B cell (primary cell): Measurements from ENCODE around the gene GJB2. TPM values are rescaled to one million over a fixed set of nuclear protein-coding genes. Genes with fewer than 3 reads are reported as not detected.

ENCODE experiments used
- ATAC-seq: fragments of 200-7000 bp; cut with Tn5 transposase; one replicate; pipeline ENCODE4 v1.10.0; 2021; ENCODE audit warnings: low read depth, mild to moderate bottlenecking, moderate number of reproducible peaks, moderate library complexity
- CTCF ChIA-PET: fragments of 350-600 bp; sonication (Branson Sonifier 250); formaldehyde crosslinking; loops from one replicate; lab custom pipeline; 2021; ENCODE audit warnings: antibody characterized with exemption, inconsistent platforms; lab: Charles Lee
- POLR2A ChIA-PET: fragments of 350-600 bp; sonication (Branson Sonifier 250); formaldehyde crosslinking; loops from one replicate; lab custom pipeline; 2021; ENCODE audit warnings: antibody characterized with exemption; lab: Charles Lee
- DNase-seq: peaks from one replicate; pipeline ENCODE4 v3.0.0; 2013
- H2AFZ ChIP-seq: 2 replicates; pipeline ENCODE4 v1.6.1; 2012; ENCODE audit warnings: mild to moderate bottlenecking, low read depth, low read length; ENCODE audit not compliant: insufficient read depth, poor library complexity, severe bottlenecking
- H3K27ac ChIP-seq, 2 donors: 1 replicate in 1 of 2; 2 replicates in 1 of 2; pipeline ENCODE4 v1.5.1; 2012 to 2013; ENCODE audit warnings: low read length in 2 of 2, mild to moderate bottlenecking in 2 of 2, moderate library complexity in 1 of 2
- H3K27me3 ChIP-seq, 4 experiments: fragments of 200-600 bp in 1 of 4; sonication (generic) in 1 of 4; replicated peaks in 1 of 4; 1 replicate in 2 of 4; 2 replicates in 2 of 4; pipeline versions ENCODE4 v1.6.1 to v1.7.0; 2013 to 2016; ENCODE audit warnings: low read length in 3 of 4, mild to moderate bottlenecking in 2 of 4, mixed read lengths in 1 of 4, moderate library complexity in 1 of 4; ENCODE audit not compliant: insufficient read depth in 4 of 4, control insufficient read depth in 3 of 4; ENCODE audit errors: control extremely low read depth in 1 of 4
- H3K36me3 ChIP-seq, 2 experiments: replicated peaks in 1 of 2; 1 replicate in 1 of 2; 2 replicates in 1 of 2; pipeline versions ENCODE4 v1.6.1 to v1.7.1; 2013; ENCODE audit warnings: low read length in 1 of 2; ENCODE audit not compliant: insufficient read depth in 2 of 2, control insufficient read depth in 1 of 2; ENCODE audit errors: control extremely low read depth in 1 of 2, extremely low read depth in 1 of 2
- H3K4me1 ChIP-seq, 2 donors: fragments of 200-600 bp in 1 of 2; sonication (generic) in 1 of 2; 1 replicate in 1 of 2; 2 replicates in 1 of 2; pipeline versions ENCODE4 v1.5.1 to v1.6.1; 2013 to 2017; ENCODE audit warnings: low read length in 2 of 2; ENCODE audit not compliant: control insufficient read depth in 2 of 2, insufficient read depth in 2 of 2
- H3K4me2 ChIP-seq: replicated peaks from 2 replicates; pipeline ENCODE3; 2012; ENCODE audit warnings: mild to moderate bottlenecking, low read depth, low read length; ENCODE audit not compliant: poor library complexity, severe bottlenecking
- H3K4me3 ChIP-seq, 5 experiments: fragments of 200-600 bp in 1 of 5; sonication (generic) in 1 of 5; 1 replicate in 3 of 5; 2 replicates in 2 of 5; pipeline versions ENCODE4 v1.5.1 to v1.7.0; 2011 to 2016; ENCODE audit warnings: low read length in 4 of 5, mild to moderate bottlenecking in 4 of 5, low read depth in 2 of 5, control low read depth in 1 of 5, moderate library complexity in 1 of 5; ENCODE audit not compliant: insufficient read depth in 1 of 5; ENCODE audit errors: control extremely low read depth in 1 of 5, extremely low read depth in 1 of 5
- H3K79me2 ChIP-seq: fragments of 200-600 bp; sonication (generic); one replicate; pipeline ENCODE4 v1.6.0; 2016; ENCODE audit warnings: low read length; ENCODE audit not compliant: control insufficient read depth, insufficient read depth
- H3K9ac ChIP-seq: fragments of 200-600 bp; sonication (generic); 2 replicates; pipeline ENCODE4 v1.6.1; 2017; ENCODE audit warnings: mild to moderate bottlenecking, low read length, moderate library complexity
- H3K9me3 ChIP-seq, 3 donors: one replicate each; pipeline versions ENCODE4 v1.6.1 to v1.7.1; 2013; ENCODE audit warnings: low read length in 2 of 3; ENCODE audit not compliant: control insufficient read depth in 2 of 3, insufficient read depth in 1 of 3; ENCODE audit errors: control extremely low read depth in 1 of 3
- H4K20me1 ChIP-seq: 2 replicates; pipeline ENCODE4 v1.6.0; 2012; ENCODE audit warnings: mild to moderate bottlenecking, low read length; ENCODE audit not compliant: insufficient read depth, control insufficient read depth, poor library complexity, severe bottlenecking
- H3K27ac Mint-ChIP-seq: one replicate; pipeline ENCODE4 v1.8.0; 2021; ENCODE audit warnings: mixed read lengths
- H3K27me3 Mint-ChIP-seq: one replicate; pipeline ENCODE4 v1.8.0; 2021; ENCODE audit warnings: mixed read lengths
- H3K4me1 Mint-ChIP-seq: one replicate; pipeline ENCODE4 v1.8.0; 2021; ENCODE audit warnings: mixed read lengths
- H3K4me3 Mint-ChIP-seq: one replicate; pipeline ENCODE4 v1.8.0; 2021; ENCODE audit warnings: mixed read lengths
- H3K9me3 Mint-ChIP-seq: one replicate; pipeline ENCODE4 v1.8.0; 2022; ENCODE audit warnings: mixed read lengths; ENCODE audit not compliant: insufficient read depth
- EZH2 ChIP-seq: IDR thresholded peaks from 2 replicates; pipeline ENCODE4 v1.6.1; 2012; ENCODE audit warnings: borderline replicate concordance, low read depth, mild to moderate bottlenecking, moderate library complexity, low read length; ENCODE audit not compliant: insufficient read depth, poor library complexity, severe bottlenecking
- WGBS: methylation state at CpG from one replicate; pipeline ENCODE4 v1.1.5; 2013; ENCODE audit warnings: missing lambda C conversion rate; ENCODE audit not compliant: insufficient coverage; 5-methylcytosine and 5-hydroxymethylcytosine counted together
- intact Hi-C: fragments of 100-400 bp; cut with micrococcal nuclease; formaldehyde crosslinking; loops from one replicate; pipeline ENCODE4 v1.10.0; 2022
- polyA plus RNA-seq: library from polyadenylated mRNA; depleted of rRNA; stranded (reverse); fragments of >200 nt; gene quantifications from 2 replicates; pipeline ENCODE4 v1.2.3, GENCODE V29; 2012
- total RNA-seq, 2 donors: library from RNA; stranded (reverse); fragments of 120-200 nt in 1 of 2; gene quantifications; 1 replicate in 1 of 2; 2 replicates in 1 of 2; pipeline versions ENCODE4 v1.2.3 to v1.2.4, GENCODE V29; 2013 to 2022
- TF ChIP-seq, protein P1 (sequence below): fragments of 200-600 bp; IDR thresholded peaks from one replicate; pipeline ENCODE4 v1.8.0; 2022; ENCODE audit warnings: antibody characterized with exemption, mild to moderate bottlenecking

Gene GJB2
- total and polyA plus RNA-seq, 2 donors (not counting 1 experiment from before 2014, with no cell fraction given): not detected

- Histone ChIP-seq H4K20me1 (peaks cover 4% of the 10 kb centered on the region), H3K27me3 (peaks cover 0 to 23% (median 7%) of the 10 kb centered on the region in 4 experiments), H3K36me3 (no peaks in the 10 kb centered on the region), H3K4me1 (peaks cover 2 to 6% of the 10 kb centered on the region in 2 donors), H3K79me2 (no peaks in the 10 kb centered on the region), H2AFZ (no peak overlapping the region), H3K4me3 (no peak overlapping the region), H3K9ac (no peak overlapping the region), H3K4me2 (no peak overlapping the region), H3K27ac (no peak overlapping the region), H3K9me3 (peaks cover 0 to 10% (median 0%) of the 10 kb centered on the region in 3 donors)
- TF ChIP-seq EZH2: no peak
- ChIA-PET CTCF (no interaction called here), POLR2A (no interaction called here)
- 80% methylated on average over 7 of the region's 7 CpGs for WGBS
- no peaks in the 10 kb centered on the region for H3K4me1 Mint-ChIP-seq
- DNase-seq: no peak
- H3K9me3 Mint-ChIP-seq: no peaks in the 10 kb centered on the region
- intact Hi-C loops: no loop called here
- no peak overlapping the region for H3K4me3 Mint-ChIP-seq
- H3K27me3 Mint-ChIP-seq: peaks cover 56% of the 10 kb centered on the region
- no peak for ATAC-seq
- H3K27ac Mint-ChIP-seq: no peak overlapping the region
Measured at GRCh38 chr13:20145521-20145920, 47.2 kb downstream of the GJB2 start.

DNA sequence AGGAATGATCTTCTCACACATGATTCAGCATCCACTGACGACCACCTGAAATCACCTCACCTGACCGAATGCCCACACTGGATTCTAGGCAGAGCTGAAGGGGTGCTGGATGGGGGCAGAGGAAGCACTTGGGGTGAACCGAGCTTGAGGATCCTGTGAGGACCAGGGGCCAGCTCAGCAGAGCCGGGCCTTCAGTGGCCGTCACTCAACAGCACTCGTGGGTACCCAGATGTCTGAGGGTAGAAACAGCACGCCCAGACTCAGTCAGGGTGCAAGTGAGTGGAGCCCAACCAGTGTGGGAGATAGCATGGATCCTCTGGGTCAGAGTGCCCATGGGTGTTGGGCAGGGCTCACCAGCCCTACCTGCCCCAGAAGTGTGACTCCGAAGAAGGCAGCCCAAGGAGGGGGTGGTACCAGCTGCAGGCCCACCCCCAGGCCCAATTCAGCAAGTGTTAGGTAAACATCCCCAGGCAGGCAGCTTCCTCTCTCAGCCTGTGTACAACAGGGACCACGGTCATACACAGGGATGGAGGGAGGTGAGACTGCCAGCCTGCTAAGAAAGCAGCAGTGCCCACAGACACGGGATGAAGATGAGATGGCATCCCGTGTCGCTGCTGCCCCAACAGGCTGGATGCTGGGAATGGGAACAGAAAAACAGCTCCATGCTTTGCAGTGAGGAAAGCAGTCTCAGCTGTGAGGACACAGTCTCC, 48.4 kb downstream of the GJB2 start:
- DNase-seq: no peak
- whole genome bisulfite sequencing: 94% methylated on average over 11 of the region's 12 CpGs

More for the DNA sequence above, 48.4 kb downstream of the GJB2 start:
- Histone ChIP-seq H2AFZ (no peak overlapping the region), H3K79me2 (no peaks in the 10 kb centered on the region), H3K4me2 (no peak overlapping the region), H3K4me1 (peaks cover 2 to 6% of the 10 kb centered on the region in 2 donors), H3K27ac (no peak overlapping the region), H3K9ac (no peak overlapping the region), H4K20me1 (peaks cover 4% of the 10 kb centered on the region), H3K4me3 (no peak overlapping the region), H3K9me3 (peaks cover 0 to 10% (median 0%) of the 10 kb centered on the region in 3 donors), H3K36me3 (no peaks in the 10 kb centered on the region), H3K27me3 (peaks cover 0 to 23% (median 7%) of the 10 kb centered on the region in 4 experiments)
- H3K27ac Mint-ChIP-seq: no peak overlapping the region
- H3K9me3 Mint-ChIP-seq: no peaks in the 10 kb centered on the region
- POLR2A ChIA-PET: no interaction called here
- ATAC-seq: no peak
- H3K4me3 Mint-ChIP-seq: no peak overlapping the region
- CTCF ChIA-PET: interaction anchor here (0.5 kb wide), 1 partner anchor 16 kb away, joined by 3 read pairs; no protein-coding TSS in a partner anchor
- intact Hi-C loops: no loop called here
- no peak for TF ChIP-seq EZH2
- TF ChIP-seq, protein P1, sequence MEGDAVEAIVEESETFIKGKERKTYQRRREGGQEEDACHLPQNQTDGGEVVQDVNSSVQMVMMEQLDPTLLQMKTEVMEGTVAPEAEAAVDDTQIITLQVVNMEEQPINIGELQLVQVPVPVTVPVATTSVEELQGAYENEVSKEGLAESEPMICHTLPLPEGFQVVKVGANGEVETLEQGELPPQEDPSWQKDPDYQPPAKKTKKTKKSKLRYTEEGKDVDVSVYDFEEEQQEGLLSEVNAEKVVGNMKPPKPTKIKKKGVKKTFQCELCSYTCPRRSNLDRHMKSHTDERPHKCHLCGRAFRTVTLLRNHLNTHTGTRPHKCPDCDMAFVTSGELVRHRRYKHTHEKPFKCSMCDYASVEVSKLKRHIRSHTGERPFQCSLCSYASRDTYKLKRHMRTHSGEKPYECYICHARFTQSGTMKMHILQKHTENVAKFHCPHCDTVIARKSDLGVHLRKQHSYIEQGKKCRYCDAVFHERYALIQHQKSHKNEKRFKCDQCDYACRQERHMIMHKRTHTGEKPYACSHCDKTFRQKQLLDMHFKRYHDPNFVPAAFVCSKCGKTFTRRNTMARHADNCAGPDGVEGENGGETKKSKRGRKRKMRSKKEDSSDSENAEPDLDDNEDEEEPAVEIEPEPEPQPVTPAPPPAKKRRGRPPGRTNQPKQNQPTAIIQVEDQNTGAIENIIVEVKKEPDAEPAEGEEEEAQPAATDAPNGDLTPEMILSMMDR: no peak
- H3K27me3 Mint-ChIP-seq: peaks cover 49% of the 10 kb centered on the region
- no peaks in the 10 kb centered on the region for H3K4me1 Mint-ChIP-seq
